NK-92 treated with Interleukin-12 subunit alpha and Interleukin-12 subunit beta, amount 100 ng/mL, for 24 hours (cell line): ENCODE measurements around the gene SLC1A7.

Experiments
- DNase-seq: peaks from one replicate; lab custom pipeline; 2025; lab: John Stamatoyannopoulos, UW

Gene SLC1A7

DNA sequence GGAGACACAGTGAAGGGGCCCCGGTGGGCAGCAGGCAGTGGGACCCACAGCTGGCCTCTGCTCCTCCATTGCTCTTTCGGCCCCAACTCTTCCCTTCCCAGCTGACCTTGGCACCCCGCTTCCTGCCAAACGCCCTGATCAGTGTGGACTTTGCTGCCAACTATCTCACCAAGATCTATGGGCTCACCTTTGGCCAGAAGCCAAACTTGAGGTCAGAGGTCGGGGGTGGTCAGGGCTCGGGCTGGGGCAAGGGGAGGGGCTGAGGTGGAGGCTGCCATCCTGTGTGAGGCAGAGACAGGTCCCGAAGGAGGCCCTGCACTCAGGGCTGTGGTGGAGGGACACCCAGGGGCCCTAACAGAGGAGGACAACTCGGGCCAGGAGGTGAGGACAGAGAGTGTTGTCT is 66.7 kb downstream of the SLC1A7 start:
- DNase-seq: no peak

DNA sequence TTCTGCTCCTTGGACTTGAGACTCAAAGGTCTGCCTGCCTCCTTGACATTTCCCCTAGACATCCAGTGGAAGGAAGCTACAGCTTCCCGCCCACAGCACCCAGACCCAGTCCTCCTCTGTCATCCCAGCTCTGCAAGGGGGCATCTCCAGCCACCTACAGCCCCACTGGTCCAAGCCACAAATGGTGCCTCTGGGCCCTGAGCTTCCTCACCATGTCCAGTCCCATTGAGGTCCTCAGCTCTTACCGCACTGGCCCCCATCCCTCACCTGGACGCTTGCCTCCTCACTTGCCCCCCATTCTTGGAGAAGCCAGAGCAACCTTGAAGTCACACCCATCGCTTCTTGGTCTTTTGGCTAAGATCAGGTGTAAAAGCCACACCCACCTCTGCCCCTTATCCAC is 67.2 kb downstream of the SLC1A7 start:
- no peak for DNase-seq

DNA sequence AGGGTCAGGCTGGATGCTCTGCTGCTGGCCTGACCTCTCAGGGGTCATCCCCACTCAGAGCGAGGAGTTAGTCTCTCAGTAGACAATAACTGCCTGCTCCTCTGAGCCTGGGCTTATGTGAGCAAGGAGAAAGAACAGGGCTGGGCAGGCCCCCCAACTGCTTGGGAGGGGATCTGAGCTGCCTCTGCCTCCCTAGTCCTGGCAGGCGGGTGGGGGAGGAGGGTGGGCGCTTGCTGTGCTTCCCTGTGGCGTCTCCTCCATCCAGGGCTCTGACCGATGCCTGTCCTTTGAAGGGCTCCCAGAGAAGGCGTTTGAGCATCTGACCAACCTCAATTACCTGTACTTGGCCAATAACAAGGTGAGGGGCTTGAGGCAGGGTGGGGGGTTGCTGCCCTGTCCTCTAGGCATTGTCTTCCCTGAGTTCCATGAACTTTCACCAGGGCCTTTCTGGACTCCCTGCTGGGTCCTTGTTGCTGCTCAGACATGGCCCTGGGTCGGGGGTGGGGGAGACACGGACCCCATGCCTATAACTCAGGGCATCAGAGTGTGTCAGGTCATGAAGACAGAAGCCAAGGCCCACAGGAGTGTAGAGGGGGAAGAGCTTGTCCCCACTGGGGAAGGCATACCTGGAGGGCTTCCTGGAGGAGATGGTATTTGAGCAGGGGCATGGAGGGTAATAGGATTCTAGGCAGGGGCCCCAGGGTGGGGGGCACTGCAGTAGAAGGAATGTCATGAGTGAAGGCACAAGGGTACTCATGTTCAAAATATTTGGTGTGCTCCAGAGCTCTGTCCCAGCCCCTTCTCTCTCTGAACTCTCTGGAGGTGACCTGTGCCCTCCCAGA is 67.9 kb downstream of the SLC1A7 start:
- no peak for DNase-seq

DNA sequence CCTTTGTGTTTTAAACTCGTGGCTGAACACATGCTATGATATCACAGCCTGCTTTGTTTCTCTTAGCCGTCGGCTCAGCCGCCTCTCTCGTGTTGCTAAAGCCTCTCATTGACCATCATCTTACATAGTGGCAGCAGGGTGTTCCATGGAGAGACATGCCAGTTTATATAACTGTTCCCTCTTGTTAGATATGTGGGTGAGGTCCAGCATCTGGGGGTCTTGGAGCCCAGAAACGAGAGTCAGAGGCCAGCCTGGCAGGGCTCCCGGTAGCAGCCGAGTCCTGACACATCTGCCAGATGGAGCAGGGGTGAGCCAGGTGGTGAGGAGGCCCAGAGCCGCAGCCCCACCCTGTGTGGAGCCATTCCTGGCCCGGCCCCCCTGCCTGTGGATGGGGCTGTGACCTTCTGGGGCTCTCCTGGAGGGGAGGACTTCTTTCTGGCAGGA is 68.5 kb downstream of the SLC1A7 start:
- no peak for DNase-seq

DNA sequence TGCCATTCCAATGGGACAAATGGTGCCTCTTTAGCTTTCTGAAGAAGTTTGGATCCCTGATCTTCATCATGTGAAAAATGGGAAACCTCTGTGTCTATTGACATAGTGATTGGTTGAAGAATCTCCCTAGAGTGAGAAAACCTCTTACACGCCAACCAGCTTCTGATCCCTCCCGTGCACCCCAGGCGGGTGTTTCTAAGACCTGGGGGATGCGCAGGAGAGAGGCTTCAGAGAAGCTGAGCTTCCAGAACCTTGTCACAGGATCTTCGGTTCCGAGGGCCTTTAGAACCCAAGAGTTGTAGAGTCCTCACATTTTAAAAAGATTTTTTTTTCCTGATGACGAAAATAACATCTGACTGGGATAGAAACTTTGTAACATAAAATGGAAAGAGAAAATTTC is 69.2 kb downstream of the SLC1A7 start:
- no peak for DNase-seq

DNA sequence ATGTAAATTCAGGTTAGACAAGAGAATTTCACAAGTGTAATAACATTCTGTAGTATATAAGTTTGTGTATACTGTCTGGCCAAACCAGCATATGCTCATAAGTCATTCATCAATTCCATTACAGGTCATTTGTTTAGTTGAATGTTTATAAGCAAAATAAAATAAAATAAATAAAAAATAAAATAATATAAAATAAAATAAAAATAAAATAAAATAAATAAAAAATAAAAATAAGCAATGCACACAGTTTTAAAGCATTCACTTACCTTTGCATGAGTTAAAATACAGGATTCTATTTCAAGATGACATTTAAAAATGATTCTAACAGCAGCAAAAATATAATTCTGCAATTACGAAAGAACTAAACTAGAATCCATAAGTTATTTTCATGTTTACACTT is 70.5 kb downstream of the SLC1A7 start:
- DNase-seq: no peak

DNA sequence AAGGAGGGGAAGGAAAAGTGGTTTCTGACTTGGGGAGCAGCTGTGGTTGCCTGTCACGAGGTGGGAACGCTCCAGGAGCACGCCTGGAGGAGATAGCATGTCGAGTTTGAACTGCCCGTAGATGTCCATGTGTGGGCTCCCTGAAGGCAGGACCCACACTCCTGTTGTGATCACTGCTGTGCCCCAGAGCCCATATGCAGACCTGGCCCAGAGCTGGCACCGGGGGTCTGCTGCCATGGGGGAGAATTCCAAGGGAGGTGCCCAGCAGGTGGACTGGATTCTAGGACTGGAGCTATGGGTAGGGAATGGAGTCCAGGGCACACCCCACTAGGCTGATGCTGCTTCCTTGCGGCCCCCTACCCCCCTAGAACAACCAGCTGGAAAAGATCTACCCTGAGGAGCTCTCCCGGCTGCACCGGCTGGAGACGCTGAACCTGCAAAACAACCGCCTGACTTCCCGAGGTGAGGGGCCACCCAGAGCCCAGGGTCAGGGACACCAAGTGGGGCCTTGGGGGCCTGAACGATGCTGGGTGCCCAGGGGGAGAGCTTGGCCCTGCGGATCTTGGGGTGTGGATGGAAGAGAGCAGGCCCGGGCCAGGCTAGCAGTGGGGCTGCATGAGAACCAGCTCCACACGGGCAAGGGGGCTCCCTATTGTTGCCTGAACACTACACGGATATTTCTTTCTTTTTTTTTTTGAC is 71.1 kb downstream of the SLC1A7 start:
- DNase-seq: no peak

DNA sequence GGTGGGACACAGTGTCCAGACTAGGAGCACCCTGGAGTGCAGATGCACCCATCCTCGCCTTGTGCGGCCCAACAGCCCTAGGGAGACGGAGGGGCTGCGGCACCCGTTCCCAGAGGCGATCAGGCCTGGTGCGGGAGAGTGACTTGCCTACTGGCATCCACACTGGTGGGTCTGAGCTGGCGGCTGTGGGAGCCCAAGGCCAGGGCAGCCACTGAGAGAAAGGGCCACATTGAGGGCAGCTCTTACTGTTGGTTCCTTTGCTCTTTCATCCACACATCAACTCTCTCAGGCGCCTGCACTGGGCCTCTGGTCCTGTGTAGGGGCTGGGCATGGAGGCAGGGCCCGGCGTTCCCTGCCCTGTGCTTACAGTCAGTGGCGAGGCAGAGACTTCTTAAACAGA is 71.8 kb downstream of the SLC1A7 start:
- DNase-seq: no peak

DNA sequence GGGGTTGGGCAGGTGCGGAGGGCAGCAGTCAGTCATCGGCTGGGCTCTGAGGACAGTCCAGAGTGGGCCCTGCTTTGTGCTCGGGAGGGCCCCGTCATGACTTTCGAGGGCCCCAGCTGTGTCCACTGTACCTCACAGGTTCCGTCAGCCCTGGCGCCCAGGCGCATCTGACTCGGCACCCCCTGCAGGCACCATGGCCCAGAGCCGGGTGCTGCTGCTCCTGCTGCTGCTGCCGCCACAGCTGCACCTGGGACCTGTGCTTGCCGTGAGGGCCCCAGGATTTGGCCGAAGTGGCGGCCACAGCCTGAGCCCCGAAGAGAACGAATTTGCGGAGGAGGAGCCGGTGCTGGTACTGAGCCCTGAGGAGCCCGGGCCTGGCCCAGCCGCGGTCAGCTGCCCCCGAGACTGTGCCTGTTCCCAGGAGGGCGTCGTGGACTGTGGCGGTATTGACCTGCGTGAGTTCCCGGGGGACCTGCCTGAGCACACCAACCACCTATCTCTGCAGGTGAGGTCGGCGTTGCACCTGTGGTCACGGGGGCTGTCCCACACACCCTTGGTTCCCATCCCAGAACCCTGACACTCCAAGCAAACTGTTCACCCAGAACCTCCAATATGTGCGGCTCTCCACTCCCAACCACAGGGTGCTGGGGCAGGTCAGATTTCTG is 72.6 kb downstream of the SLC1A7 start:
- DNase-seq: no peak

DNA sequence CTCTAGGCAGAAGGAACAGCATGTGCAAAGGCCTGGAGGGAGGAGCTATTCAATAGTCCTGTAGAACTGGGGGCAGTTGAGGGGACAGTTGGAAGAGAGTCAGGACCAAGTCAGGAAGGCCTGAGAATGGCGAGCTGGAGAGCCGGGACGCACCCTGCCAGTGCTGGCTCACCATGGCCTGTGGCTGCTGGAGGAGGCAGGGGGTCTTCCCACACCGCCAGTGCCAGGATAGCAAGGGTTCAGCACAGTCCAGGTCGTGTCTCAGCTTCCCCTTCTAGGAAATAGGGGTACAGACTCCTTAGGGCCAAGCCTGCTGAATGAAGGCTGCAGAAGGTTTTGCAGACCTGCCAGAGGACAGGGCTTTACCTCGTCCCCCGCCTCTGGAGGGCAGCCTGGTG is 73.2 kb downstream of the SLC1A7 start:
- no peak for DNase-seq

DNA sequence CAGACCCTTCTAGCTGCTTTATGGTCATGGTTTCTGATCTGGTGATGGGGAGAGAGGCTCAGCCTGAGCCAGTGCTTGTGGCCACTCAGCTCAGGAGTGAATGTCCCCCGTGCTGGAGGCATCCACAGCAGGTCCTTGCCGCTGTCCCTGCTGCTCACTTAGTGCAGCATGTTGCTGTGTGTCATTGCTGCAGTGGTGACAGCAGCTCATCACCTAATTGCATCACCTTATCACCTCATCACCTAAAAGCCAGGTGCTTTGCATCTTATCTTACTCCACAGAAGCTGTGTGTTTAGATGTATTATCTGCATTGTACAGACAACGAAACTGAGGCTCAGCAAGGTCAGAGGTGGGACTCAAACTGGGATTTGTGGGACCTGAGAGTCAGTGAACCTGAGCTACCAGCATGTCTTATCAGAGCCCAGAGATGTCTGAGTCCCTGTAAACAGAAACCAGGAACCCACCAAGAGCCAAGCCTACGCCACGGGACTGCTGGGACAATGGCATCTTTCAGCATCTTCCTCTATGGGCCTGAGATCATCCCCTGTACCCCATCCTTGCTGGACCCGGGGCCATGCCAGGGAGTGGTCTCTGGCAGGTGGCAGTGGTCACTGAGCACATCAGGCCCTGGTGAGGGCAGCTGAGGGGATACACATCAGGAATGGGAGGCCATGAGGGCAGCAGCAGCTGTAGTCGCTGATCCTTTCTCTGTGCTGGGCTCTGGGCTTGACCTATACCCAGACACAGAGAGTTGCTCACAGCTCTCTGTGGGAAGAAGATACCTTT is 73.9 kb downstream of the SLC1A7 start:
- no peak for DNase-seq

DNA sequence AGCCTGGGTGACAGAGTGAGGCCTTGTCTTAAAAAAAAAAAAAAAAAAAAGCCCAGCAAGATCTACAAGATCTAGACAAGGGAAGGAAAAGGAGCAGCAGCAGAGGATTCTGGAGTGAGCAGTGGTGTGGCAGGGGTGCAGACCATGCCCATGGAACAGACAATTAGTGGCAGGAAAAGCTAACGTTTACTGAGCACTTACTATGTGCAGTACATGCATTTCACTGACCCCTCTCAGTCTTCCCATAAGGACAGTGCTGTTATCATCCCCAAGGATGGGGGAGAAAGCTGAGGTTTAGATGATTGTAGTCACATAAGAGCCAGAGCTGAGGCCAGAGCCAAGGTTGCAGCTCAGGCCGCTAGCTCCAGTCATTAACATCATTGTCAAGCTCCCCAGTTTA is 74.6 kb downstream of the SLC1A7 start:
- no peak for DNase-seq

DNA sequence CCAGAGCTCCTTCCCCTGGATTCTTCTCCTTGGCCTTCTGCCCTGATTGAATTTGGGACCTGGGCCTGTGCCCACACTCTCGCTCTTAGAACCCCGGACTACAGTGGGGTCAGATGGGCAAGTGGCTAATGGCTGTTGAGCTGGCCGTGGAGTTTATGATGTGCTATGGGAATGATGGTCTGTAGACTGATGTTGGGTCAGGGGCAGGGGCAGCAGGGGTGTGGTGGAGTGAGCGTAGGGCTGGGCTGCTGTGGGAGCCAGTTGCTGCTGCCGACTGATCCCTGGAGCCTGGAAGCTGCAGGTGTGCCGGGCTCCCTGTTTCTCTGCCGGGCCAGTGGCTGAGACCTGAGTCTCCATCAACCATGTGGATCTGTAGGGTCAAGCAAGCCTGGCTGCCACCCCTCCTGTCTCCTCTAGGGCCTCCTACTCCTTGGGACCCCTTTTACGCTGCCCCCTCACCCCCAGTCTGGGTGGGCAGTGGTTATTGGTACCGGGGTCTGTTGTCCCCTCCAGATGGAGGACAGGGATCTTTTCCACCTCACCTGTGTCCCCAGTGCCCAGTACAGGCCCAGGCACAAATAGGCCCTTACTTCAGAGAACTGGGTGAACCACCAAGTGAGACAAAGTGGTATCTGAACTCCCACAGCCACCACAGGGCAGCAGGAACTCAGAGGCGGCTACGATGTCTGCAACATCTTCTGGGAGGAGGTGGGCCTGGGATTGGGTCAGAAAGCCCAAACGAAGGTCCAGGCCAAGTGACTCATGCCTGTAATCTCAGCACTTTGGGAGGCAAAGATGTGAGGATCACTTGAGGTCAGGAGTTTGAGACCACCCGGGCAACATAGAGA is 75.3 kb downstream of the SLC1A7 start:
- DNase-seq: no peak

DNA sequence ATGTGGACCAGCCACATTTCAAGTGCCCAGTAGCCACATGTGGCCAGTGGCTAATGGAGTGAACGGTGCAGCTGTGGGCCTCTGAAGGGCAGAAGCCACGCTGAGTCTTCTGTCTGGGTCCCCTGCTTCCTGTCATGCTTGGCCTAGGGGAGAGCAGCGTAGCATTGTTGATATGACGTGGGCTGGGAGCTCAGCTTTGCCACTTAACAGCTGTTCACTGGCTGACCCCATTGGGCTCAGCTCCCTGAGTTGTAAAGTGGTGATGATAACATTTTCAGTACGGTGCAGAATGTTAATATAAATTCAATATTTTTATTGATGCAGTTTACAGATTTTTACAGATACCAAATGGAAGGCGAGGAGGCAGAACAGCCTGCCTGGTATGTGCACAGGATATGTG is 76.0 kb downstream of the SLC1A7 start:
- DNase-seq: no peak

DNA sequence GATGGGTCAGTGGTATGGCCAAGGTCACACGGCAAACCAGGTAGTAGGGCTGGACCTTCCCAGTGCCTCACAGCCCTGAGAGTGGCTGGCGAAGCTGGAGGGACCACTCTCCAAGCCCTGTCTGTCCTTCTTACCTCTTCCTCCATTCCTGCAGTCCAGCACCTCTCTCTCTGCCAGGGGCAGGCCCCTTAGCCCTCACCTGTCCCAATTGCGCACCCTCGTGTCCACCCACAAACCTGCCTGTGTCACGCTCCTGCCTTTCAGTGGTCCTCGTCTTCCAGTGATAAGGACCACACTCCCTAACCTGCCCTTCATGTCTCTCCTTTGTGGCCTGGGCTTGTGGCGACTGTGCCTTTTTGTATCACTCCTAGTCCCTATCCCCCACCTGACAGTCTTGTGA is 77.0 kb downstream of the SLC1A7 start:
- no peak for DNase-seq

DNA sequence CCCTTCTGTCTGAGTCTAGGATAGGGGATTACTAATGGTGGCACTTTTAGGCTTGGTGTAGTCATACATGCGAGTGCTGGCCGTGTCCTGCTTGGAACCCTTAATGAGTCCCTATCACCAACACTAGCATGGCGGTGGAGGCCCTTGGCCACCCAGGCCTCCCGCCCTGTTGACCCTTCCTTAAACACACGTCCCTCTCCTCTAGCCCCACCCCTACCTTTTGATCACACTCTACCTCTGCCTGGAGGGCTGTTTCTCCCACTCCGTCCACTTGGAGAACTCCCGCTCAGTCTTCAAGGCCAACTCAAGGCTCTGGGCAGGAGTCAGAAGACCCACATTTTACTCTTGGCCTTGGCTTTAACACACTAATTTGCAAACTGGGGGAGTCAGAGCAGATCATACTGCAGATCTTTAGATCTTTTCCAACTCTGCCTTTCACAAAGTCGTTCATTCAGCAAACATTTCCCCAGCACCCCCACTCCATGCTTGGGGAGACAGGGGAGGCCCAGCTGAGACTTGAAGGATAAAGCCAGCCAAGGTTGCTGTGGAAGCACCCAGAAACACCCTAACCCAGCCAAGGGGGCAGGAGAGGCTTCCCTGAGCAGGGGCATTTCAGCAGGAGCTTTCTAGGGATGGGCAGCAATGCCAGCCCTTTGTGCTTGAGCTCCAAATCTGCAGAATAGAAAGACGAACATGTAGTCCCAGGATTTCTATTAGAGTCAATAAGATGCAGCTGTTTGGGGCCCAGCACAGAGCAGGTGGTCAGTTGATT is 78.5 kb downstream of the SLC1A7 start:
- DNase-seq: no peak

DNA sequence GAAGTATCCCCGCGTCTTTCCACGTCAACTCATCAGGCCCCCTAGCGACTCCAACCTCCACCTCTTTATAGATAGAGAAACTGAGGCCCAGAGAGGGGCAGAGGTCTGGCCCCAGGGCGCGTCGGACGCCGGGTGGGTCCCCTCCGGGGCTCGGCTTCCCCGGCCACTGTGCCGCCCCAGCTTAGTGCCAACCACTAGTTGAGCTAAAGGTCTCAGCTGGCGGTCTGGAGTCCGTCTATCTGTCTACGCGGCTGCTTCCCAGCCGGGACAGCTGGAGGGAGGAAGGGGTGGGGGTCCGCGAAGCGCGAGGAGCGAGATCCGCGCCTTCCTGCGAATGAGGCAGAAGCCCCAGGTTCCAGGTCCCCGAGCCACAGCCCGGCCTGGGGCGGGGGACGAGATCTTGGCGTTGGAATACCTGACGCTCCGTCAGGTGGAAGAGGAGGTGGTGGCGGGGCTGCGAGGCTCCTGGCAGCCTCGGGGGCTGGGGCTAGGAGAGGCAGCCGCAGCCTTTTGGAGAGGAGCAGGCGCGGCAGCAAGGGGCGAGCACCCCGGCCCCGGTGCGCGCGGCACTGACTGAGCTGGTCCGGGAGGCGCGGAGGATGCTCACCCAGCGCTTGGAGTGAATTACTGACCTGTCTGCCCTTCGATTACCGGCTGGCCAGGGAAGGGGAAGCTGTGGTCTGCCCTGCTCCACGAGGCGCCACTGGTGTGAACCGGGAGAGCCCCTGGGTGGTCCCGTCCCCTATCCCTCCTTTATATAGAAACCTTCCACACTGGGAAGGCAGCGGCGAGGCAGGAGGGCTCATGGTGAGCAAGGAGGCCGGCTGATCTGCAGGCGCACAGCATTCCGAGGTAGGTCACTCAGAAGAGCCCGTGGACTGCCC is 79.5 kb downstream of the SLC1A7 start:
- DNase-seq: no peak

DNA sequence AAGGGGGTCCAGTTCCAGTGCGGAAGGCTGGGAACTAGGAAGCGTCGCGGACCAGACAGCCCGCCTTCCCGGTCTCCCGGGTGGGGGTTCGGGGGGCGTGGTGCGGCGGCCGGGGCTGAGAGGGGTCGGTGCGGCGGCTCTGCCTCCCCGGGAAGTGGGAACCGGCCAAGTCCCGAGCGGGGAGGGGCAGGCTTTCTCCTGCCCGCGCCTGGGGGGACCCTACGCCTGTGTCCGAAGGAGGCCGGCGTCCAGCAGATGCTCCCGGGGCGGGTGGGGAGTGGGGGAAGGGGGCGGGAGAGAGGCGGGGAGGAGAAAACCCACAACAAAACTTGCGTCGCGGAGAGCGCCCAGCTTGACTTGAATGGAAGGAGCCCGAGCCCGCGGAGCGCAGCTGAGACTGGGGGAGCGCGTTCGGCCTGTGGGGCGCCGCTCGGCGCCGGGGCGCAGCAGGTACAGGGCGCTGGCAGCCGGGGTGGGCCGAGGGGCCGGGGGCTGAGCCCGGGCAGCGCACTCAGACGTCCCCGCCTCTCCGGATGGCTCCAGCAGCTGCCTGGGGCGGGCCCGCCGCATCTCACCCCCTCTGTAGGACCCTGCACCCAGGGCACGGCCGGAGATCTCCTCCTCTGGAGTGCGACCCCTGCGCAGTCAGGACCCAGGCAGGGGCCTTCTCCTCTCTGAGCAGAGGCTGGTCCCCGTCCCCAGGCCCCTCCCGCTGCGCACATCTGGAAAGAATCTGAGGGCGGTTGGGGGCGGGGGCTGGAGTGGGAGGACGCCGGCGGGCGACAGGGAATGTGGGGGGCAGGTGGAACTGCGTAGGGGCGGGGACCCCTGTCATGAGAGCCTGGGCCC is 80.4 kb downstream of the SLC1A7 start, which contains the start of gene PODN:
TSS of gene PODN (plus strand) at position 355 of the 849 bp plus-strand sequence. CDS start 7,643 bp downstream, outside the sequence.
- DNase-seq: no peak
